Measurements from ENCODE around the gene MEIOC.
A peak's percentile ranks its signal among the peaks of the same experiment; 100 is the strongest.
"Not testable (repeated sequence)": the region's sequence is repeated elsewhere in the genome, so short reads cannot be mapped to it uniquely, and the experiment has no call there.

Gene MEIOC

DNA sequence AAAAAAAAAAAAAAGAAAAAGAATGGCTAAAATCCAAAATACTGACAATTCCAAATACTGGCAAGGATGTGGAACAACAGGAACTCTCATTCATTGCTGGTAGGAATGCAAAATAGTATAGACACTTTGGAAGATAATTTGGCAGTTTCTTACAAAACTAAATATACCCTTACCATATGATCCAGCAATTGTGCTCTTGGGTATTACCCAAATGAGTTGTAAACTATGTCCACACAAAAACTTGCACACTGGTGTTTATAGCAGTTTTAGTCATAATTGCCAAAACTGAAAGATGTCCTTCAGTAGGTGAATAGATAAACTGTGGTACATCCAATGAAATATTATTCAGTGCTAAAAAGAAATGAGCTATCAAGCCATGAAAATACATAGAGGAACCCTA is 8.5 kb upstream of the MEIOC start:
- DNase-seq (ENCODE audit: low spot score) = no peak

DNA sequence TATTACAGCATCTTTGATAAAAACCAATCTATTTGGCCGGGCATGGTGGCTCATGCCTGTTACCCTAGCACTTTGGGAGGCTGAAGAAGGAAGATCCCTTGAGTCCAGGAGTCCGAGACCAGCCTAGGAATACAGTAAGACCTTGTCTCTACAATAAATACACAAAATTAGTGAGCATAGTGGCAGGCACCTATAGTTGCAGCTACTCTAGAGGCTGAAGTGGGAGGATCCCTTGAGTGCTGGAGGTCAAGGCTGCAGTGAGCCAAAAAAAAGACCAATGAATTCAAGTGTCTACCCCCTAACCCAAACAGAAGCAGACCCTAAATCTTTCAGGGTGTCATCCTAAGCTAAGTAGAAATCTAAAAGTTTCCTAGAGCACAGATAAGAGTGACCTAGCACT is 7.3 kb upstream of the MEIOC start:
- DNase-seq (ENCODE audit: low spot score) = no peak

DNA sequence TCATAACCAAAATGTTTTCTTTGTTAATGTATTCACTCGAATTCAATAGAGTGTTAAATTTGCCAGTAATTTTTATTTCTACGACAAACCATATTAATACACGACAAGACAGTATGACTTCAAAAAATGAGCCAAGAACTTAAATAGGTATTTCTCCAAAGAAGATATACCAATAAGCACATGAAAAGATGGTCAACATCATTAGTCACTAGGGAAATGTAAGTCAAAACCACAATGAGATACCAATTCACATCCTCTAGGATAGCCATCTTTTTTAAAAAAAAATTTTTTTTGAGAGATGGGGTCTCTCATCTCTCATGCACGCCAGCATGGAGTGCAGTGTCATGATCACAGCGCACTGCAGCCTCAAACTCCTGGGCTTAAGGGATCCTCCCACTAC is 5.0 kb upstream of the MEIOC start:
- no peak for DNase-seq (ENCODE audit: low spot score)

DNA sequence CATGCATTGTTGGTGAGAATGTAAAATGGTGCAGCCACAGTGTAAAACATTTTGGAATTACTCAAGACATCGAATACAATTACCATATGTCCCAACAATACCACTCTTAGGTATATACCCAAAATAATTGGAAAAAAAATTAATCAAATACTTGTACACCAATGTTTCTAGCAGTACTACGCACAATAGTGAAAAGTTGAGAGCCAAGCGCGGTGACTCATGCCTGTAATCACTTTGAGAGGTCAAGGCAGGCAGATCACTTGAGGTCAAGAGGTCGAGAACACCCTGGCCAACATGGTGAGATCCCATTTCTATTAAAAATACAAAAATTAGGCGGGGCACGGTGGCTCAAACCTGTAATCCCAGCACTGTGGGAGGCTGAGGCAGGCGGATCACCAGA is 3.5 kb upstream of the MEIOC start:
- DNase-seq (ENCODE audit: low spot score) = no peak

DNA sequence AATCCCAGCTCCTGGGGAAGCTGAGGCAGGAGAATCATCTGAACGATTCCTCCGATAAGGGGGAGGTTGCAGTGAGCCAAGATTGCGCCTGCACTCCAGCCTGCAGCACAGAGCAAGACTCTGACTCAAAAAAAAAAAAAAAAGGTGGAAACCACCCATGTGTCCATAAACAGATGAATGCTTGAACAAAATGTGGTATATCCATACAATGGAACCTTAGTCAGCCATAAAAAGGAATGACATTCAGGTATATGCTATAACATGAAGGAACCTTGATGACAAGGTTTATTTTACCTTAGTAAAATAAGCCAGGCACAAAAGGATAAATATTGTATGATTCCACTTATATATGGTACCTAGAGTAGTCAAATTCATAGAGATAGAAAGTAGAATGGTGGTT is 2.9 kb upstream of the MEIOC start:
- no peak for DNase-seq (ENCODE audit: low spot score)

DNA sequence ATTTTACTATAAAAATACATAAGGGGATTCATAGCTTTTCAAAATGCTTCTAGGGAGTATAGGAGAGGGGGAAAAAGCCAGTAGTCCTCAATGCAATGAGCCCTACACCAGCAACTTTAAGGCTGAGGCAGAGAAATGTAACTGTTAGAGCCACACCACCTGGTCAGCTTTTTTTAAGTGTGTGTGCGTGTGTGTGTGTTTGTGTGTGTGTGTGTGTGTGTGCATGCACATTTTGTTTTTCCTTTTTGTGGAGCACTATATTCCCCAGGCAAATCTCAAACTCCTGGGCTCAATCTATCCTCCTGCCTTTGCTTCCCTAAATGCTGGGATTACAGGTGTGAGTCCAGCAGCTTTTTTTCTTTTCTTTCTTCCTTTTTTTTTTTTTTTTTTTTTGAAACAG is 2.3 kb upstream of the MEIOC start:
- no peak for DNase-seq (ENCODE audit: low spot score)

DNA sequence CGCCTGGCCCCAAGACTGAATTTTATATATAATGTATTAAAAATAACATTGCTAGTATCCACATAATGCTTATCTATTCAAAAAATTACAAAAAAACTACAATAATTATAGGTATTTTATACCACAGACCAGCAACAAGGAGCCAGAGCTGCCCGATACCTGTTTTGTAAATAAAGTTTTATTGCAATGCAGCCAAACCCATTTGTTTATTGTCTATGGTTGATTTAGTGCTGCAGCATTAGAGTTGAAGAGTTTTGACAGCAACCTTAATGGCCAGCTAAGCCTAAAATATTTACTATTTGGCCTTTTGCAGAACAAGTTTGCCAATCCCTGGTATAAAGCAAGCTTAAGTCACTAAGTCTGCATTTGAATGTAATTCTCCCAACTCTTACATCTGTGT is 5.6 kb downstream of the MEIOC start:
- no peak for DNase-seq (ENCODE audit: low spot score)

DNA sequence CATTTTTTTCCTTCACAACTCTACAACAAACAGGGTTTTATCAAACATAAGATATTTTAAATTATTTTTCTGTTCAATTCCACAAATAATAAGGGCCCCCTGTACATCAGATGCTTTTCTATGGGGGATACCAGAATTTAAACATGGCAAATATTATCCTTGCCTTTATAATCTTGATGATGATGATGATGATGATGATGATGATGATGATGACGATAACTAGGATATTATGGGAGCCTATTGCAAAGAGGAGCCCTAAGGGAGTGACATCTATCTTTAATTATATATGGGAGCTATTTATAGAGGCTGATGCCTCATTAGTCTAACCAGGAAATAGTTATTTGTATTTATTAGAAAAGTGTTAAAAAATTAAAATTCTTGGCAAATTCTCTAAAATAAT is 6.8 kb downstream of the MEIOC start:
- DNase-seq (ENCODE audit: low spot score) = no peak

DNA sequence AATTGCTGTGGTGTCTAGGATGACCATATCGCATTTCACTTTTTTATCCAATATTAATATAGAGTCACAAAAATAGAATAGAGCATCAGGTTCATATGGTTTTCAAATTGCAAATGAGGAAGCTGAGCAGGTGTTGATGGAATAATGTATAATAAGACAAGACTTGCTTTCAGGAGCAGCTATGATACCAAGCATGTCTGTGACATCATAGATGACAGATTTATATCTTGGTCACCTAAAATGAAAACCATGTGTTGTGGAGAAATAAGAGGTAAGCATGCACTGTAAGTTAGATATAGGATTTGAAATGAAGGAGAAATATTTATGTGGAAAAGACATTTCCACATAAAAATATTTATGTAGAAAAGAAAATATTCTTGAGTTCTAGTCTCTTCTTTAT is 8.6 kb downstream of the MEIOC start:
- DNase-seq (ENCODE audit: low spot score) = no peak

DNA sequence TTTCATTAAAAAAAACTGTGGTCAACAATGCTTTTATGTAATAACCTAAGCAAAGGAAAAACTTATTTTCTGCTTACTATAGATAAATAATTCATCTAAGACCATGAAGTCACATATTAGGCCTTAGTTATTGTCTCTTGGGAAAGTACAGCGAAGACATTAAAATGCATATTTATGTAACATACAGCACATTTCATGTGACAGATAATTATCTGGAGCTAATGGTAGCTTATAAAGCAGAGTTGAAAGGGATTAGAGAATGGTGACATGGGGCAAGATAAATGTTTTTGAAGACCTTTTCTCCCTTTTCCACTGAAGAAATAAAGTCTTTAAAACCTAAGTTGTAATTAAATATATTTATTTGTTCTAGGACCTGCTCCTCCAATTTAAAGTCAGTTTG is 9.7 kb downstream of the MEIOC start:
- DNase-seq (ENCODE audit: low spot score) = no peak

DNA sequence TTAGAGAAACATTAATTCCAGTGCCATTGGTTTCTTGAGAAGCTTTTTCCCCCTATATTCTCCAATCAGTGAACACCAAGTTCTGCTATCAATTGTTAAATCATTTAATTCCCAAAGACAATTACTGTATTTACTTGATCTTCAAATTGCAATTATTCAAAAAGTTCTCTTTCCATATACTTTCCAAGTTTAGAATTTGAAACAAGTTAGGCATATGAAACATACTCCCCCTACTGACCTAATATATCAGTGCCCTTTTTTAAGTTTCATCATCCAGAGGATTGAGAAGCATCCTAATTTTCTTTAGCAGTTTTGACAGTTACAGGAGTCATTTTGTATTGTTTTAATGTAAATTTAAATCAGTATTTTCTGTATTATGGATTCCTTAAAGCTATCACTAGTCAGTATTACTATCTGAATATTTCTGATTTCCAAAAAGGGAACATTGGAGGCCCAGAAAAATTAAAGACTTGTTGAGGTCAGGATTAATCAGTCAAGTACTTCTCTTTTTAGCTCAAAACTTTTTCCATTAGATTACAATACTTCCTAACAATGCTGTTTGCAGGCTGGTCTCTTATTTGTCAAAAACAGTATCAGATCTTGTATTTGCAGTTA is 16.3 kb downstream of the MEIOC start:
- no peak for DNase-seq (ENCODE audit: low spot score)

DNA sequence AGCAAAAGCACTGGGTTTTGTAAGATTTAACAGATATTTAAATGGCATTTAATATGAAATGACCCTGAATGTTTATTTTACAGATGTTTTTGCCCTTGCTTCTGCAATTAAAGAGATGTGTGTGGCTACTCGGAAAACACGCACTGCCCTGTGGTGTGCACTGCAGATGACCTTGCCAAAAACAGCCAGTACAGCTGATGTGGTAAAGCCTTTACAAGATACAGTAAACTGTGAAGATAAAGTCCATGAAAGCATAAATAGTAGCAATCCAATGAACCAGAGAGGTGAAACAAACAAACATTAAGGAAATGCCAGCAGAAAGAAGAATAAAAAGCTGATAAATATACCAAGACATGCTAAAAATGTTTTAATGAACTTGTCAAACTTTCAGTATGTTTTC is 17.6 kb downstream of the MEIOC start:
- DNase-seq (ENCODE audit: low spot score) = no peak

DNA sequence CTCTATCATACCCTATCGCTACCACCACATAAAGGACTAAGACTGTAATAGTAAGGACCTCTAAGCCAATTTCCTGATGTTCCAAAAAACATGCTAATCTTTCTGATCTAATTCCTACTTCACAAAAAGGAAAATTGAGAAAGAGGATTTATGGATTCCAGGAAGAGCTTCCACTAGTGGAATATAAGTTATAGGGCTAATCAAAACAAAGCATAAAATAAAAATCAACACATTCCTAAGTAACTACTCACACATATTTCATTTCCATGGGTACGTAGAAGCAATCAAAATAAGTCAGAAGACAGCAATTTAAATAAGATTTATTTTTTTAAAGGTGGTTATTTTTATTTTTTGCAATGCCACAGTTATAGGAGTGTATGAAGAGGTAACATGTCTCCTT is 20.9 kb downstream of the MEIOC start:
- DNase-seq (ENCODE audit: low spot score) = no peak

DNA sequence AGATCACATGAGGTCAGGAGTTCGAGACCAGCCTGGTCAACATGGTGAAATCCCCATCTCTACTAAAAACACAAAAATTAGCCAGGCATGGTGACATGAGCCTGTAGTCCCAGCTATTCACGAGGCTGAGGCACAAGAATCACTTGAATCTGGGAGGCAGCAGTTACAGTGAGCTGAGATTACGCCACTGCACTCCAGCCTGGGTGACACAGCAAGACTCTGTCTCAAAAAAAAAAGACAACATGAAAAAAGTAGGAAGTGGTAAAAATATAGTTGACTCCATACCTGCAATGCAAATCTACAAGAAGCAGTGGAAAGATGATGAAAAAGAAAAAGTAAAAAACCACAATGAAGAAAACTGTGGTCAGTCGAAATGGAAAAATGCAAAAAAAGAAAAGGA is 27.0 kb downstream of the MEIOC start:
- not testable (repeated sequence) for DNase-seq (ENCODE audit: low spot score)

DNA sequence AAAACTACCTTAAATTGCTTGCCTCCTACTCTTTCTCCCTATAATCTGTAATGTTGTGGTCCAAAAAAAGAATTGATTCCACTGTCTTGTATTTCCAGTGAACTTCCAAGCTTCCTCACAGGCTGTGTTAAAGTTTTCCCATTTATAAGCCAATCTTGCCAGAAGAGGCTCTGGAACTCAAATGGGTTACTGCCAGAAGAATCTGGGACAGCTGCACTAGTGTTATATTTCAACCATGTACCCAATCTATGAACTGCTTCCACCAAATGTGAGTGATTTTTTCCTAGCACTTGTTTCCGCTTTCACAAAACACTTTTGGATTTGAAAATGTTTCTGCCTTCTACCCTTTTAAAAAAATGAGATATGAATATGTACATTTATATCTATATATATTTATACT is 31.5 kb downstream of the MEIOC start:
- DNase-seq (ENCODE audit: low spot score) = no peak

DNA sequence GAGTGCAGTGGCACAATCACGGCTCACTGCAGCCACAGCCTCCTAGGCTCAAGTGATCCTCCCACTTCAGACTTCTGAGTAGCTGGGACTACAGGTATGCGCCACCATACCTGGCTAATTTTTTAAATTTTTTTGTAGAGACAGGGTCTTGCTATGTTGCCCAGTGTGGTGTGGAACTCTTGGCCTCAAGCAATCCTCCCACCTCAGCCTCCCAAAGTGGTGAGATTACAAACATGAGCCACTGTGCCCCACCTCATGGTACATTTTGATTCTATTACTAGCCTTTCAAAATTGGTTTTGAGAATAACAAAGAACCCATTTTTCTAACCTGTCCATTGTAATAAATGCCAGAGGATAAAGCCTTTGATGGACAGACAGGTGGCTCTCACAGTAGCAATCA is 31.9 kb downstream of the MEIOC start:
- no peak for DNase-seq (ENCODE audit: low spot score)

DNA sequence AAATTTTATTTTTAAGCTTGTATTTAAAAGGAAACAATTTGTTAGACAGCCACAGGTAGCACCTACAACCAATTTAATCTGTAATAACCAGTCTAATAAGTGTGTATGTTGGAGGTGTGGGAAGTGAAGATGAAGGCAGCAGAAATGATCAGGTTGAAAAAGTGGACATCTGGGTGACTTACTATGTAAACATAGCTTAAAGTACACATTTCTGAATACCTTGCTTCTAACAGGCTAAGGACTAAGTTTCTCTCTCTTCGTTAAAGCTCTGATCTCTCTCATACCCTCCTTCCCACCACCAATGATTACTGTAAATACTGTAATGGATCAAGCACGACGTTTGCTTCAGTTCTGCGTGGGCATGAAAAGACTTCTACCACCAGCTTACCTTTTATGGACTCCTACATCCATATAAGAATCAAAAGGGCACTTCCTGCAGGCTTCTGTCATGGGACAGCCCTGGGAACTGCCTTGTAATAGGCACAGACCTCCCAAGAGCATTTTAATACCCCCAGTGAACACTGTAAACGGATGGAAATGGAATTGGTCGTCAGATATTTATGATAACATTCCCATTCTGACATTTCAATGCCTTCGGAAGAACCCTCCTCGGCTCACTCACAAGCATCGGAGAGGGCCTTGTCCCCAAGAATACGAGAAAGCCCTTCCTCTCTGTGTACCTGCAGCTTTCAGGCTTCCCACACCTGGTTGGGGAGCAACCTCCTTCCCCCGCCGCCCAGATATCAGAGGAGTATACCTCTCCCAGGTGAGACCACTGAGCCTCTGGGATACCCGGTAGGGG is 32.6 kb downstream of the MEIOC start:
- no peak for DNase-seq (ENCODE audit: low spot score)

DNA sequence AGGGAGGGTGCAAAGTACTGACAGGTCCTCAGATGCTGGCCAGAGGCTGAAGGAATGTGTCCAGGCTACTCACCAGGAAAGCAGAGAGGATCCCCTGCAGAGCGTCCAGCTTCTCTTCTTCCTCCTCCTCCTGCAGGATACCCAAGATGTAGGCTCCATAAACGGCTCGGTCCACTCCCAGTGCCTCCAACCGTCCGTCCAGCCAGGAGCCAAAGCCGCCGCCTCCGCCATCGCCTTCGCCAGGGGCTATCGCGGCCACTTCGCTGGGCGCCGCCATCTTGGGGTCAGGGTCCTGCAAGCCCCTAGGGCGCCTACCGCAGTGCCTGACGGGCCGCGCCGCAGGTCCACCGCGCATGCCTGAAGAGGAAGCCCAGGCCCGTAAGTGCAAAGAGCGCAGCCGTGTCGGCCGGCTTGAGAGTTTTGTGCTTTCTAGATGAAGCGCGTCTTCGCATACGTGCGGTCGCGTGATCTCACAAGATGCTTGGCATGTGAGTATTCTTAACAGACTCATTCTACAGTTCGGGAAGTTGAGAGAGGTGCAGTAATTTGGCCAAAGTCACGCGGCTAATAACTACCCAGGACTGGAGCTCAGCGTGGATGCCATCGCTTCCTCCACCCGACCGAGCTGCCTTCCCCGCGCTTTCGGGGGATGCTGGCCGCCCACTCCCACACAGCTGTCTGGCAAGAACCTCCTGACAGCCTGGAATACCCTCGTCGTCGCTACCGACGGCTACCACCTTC is 33.4 kb downstream of the MEIOC start, which contains the start of gene CCDC43:
CCDC43 (minus strand) TSS at position 300 of the 741 bp plus-strand sequence; CDS start at position 277, 23 bp downstream.
- DNase-seq (ENCODE audit: low spot score) = peak; percentile 89

DNA sequence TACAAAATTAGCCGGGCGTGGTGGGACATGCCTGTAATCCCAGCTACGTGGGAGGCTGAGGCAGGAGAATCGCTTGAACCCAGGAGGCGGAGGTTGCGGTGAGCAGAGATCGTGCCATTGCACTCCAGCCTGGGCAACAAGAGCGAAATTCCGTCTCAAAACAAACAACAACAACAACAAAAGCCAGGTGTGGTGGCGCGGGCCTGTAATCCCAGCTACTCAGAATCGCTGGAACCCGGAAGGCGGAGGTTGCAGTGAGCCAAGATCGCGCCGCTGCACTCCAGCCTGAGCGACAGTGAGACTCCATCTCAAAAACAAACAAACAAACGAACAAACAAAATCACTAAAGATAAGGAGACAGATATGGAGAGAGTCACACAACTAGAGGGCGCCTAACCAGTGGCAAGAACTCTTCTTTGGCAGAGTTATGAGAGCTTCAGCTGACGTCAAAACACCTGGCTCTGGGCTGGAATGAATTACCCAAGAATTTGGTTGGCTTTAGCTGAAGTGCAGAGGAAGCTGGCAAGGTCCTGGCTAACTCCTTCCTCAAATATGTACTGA is 34.6 kb downstream of the MEIOC start:
- DNase-seq (ENCODE audit: low spot score) = not testable (repeated sequence)

DNA sequence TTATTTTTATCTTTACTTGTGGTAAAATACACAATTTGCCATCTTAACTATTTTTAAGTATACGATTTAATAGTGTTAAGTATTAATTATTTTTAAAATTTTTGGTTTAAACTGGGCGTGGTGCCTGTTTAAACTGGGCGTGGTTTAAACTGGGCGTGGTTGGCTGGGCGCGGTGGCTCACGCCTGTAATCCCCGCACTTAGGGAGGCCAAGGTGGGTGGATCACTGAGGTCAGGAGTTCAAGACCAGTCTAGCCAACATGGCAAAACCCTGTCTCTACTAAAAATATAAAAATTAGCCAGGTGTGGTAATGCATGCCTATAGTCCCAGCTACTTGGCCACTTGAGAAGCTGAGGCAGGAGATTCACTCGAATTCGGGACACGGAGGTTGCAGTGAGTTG is 37.3 kb downstream of the MEIOC start:
- no peak for DNase-seq (ENCODE audit: low spot score)

DNA sequence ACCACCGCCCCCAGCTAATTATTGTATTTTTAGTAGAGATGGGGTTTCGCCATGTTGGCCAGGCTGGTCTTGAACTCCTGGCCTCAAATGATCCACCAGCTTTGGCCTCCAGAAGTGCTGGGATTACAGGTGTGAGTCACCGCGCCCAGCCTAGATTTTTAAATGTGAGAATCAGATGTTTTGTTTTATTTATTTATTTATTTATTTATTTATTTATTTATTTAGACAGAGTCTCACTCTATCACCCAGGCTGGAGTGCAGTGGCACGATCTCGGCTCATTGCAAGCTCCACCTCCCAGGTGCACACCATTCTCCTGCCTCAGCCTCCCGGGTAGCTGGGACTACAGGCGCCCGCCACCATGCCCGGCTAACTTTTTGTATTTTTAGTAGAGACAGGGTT is 44.0 kb downstream of the MEIOC start:
- DNase-seq (ENCODE audit: low spot score) = not testable (repeated sequence)

DNA sequence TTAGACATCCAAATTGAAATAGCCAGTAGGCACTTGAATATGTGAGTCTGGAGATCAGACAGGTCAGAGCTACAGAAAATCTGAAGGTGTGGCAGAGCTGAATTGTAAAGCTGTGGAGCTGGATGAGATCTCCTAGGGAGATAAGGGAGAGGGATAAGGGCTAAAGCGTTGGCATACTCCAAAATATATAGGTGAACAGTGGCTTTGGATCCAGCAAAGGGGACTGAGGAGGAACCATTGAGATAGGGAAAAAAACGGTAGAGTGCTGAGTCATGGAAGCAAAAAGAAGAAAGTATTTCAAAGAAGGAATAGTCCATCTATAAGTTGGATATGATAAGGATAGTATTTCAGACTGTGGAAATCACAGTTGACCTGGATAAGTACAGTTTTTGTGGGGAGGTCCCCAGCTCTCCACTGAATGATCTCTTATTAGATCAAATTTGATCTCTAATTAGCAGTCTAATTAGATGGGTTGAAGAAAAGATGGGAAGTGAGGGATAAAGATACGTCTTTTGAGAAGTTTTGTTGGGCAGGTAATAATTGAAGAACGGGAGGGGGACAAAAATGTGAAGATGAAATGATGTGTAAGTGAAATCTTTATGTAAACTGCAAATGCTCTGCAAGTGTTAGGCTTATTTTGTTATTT is 51.6 kb downstream of the MEIOC start:
- no peak for DNase-seq (ENCODE audit: low spot score)
